Loucy (cell line): Measurements from ENCODE around the gene ALKBH5.

Source experiments
- CTCF ChIP-seq: fragments of 200-600 bp; sonication (generic); conservative IDR thresholded peaks from 2 replicates; pipeline ENCODE4 v1.5.1; 2014; ENCODE audit warnings: mild to moderate bottlenecking, antibody characterized with exemption, low read length
- EZH2phosphoT487 ChIP-seq: fragments of 200-600 bp; IDR thresholded peaks from 2 replicates; pipeline ENCODE4 v1.6.1; 2018; ENCODE audit warnings: antibody characterized with exemption, mild to moderate bottlenecking, moderate library complexity, borderline replicate concordance

- no peak for TF ChIP-seq CTCF
- no peak for TF ChIP-seq EZH2phosphoT487
Observed at GRCh38 chr17:18253187-18253884, 69.7 kb downstream of the ALKBH5 start.
